BJ (cell line): ENCODE measurements around the gene SLAIN2. TPM values are rescaled to one million over a fixed set of nuclear protein-coding genes. Genes with fewer than 3 reads are reported as not detected.
A peak's percentile ranks its signal among the peaks of the same experiment; 100 is the strongest.

Experiments
- CTCF ChIA-PET: fragments of 350-600 bp; formaldehyde crosslinking; extraction: SDS; loops from one replicate; lab custom pipeline; 2021; ENCODE audit warnings: antibody characterized with exemption, inconsistent platforms; lab: Yijun Ruan, JAX
- POLR2A ChIA-PET: fragments of 300-600 bp; sonication (Branson Sonifier 250); formaldehyde crosslinking; extraction: SDS; loops from one replicate; lab custom pipeline; 2021; ENCODE audit warnings: antibody characterized with exemption; lab: Charles Lee
- DNase-seq: peaks from one replicate; pipeline ENCODE4 v3.0.0-alpha.2; 2011; ENCODE audit warnings: low read depth
- H3K27me3 ChIP-seq: 2 replicates; pipeline ENCODE4 v1.6.0; 2011; ENCODE audit warnings: low read length; ENCODE audit not compliant: control insufficient read depth, insufficient read depth
- H3K36me3 ChIP-seq: 2 replicates; pipeline ENCODE4 v1.5.1; 2011; ENCODE audit warnings: low read length; ENCODE audit not compliant: control insufficient read depth, insufficient read depth
- H3K4me3 ChIP-seq: 2 replicates; pipeline ENCODE4 v1.5.1; 2011; ENCODE audit warnings: low read depth, mild to moderate bottlenecking, control low read depth, low read length
- CTCF ChIP-seq: IDR thresholded peaks from 2 replicates; pipeline ENCODE4 v1.5.1; 2011; ENCODE audit warnings: low read depth, mild to moderate bottlenecking, control low read depth, inconsistent platforms, low read length, moderate library complexity; ENCODE audit not compliant: insufficient read depth
- polyA plus RNA-seq: library from polyadenylated mRNA; depleted of rRNA; stranded (reverse); fragments of >200 nt; gene quantifications from 2 replicates; pipeline ENCODE4 v1.2.3, GENCODE V29; 2011

Gene SLAIN2
- polyA plus RNA-seq, 1 experiment, result 25.5 TPM

- no peak overlapping the region for H3K4me3 ChIP-seq
- H3K36me3 ChIP-seq, result no peaks in the 10 kb centered on the region
- no peak for DNase-seq
- ChIA-PET POLR2A (no interaction called here), CTCF (no interaction called here)
- no peak for TF ChIP-seq CTCF
- H3K27me3 ChIP-seq, result no peaks in the 10 kb centered on the region
Observed at GRCh38 chr4:48352793-48353192, 11.5 kb downstream of the SLAIN2 start.

GRCh38 chr4:48356355-48356754, 15.0 kb downstream of the SLAIN2 start:
- TF ChIP-seq CTCF, result no peak
- no peak overlapping the region for H3K4me3 ChIP-seq
- DNase-seq, result no peak
- ChIA-PET POLR2A (no interaction called here), CTCF (interaction anchor here (0.7 to 1.6 kb wide), 3 partner anchors 11 to 14 kb away, joined by 3 to 6 read pairs (median 3); no protein-coding TSS in a partner anchor)
- H3K36me3 ChIP-seq, result no peaks in the 10 kb centered on the region
- H3K27me3 ChIP-seq, result no peaks in the 10 kb centered on the region

- Histone ChIP-seq H3K27me3 (no peaks in the 10 kb centered on the region), H3K36me3 (no peaks in the 10 kb centered on the region), H3K4me3 (no peak overlapping the region)
- TF ChIP-seq CTCF, result no peak
- POLR2A ChIA-PET, result no interaction called here
- CTCF ChIA-PET, result interaction anchor here (1.3 kb wide), 1 partner anchor 12 kb away, joined by 3 read pairs; no protein-coding TSS in a partner anchor
- peak; percentile 66 for DNase-seq
Observed at GRCh38 chr4:48360285-48361011, 19.1 kb downstream of the SLAIN2 start.

- CTCF ChIA-PET, result interaction anchor here (1.3 kb wide), 1 partner anchor 11 kb away, joined by 3 read pairs; no protein-coding TSS in a partner anchor
- no peaks in the 10 kb centered on the region for H3K27me3 ChIP-seq
- POLR2A ChIA-PET, result no interaction called here
- no peak for TF ChIP-seq CTCF
- no peak overlapping the region for H3K4me3 ChIP-seq
- DNase-seq, result no peak
- H3K36me3 ChIP-seq, result no peaks in the 10 kb centered on the region
Observed at GRCh38 chr4:48361012-48361400, 19.7 kb downstream of the SLAIN2 start.

- no peaks in the 10 kb centered on the region for H3K27me3 ChIP-seq
- CTCF ChIA-PET, result interaction anchor here (0.6 kb wide), 1 partner anchor 362 kb away, joined by 3 read pairs; no protein-coding TSS in a partner anchor
- no peaks in the 10 kb centered on the region for H3K36me3 ChIP-seq
- POLR2A ChIA-PET, result no interaction called here
- DNase-seq, result no peak
- no peak overlapping the region for H3K4me3 ChIP-seq
- no peak for TF ChIP-seq CTCF
Observed at GRCh38 chr4:48366611-48367010, 25.3 kb downstream of the SLAIN2 start.
